ENCODE data around the gene VIL1.

The VIL1 gene

GRCh38 chr2:218465987-218466633, 47.2 kb downstream of the VIL1 start:
- Histone ChIP-seq H3K4me1 (ENCODE audit: control insufficient read depth, insufficient read depth, low read length) (no peaks in the 10 kb centered on the region), H3K27me3 (ENCODE audit: control insufficient read depth, insufficient read depth, low read length) (no peaks in the 10 kb centered on the region), H3K36me3 (ENCODE audit: control insufficient read depth, insufficient read depth, low read length) (peaks cover 7% of the 10 kb centered on the region), H3K9ac (ENCODE audit: low read depth, low read length) (no peak overlapping the region), H3K9me3 (ENCODE audit: control insufficient read depth, insufficient read depth, low read length) (no peaks in the 10 kb centered on the region), H3K4me3 (ENCODE audit: low read depth, low read length) (no peak overlapping the region)

DNA sequence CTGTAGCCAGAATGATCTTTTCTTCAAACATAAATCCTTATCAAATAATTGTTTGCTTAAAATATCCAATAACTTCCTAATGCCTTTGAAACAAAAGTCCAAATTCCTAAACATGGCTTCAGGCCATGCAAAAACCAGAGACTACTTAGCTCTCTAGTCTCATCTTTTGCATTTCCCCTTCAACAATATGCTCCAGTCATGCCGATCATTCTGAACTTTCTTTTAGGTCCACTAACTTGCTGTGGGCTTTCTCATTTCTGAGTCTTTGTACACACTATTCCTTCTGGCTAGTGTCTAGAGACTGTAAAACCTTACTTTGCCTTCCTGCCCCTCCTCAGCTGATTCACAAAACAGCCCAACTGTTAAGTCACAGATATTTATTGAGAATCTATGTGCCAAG, 51.5 kb downstream of the VIL1 start:
- Histone ChIP-seq H3K4me3 (ENCODE audit: low read depth, low read length) (no peak overlapping the region), H3K27me3 (ENCODE audit: control insufficient read depth, insufficient read depth, low read length) (no peaks in the 10 kb centered on the region), H3K9me3 (ENCODE audit: control insufficient read depth, insufficient read depth, low read length) (no peaks in the 10 kb centered on the region), H3K4me1 (ENCODE audit: control insufficient read depth, insufficient read depth, low read length) (no peaks in the 10 kb centered on the region), H3K36me3 (ENCODE audit: control insufficient read depth, insufficient read depth, low read length) (peaks cover 9% of the 10 kb centered on the region), H3K9ac (ENCODE audit: low read depth, low read length) (no peak overlapping the region)

GRCh38 chr2:218471036-218471435, 52.1 kb downstream of the VIL1 start:
- Histone ChIP-seq H3K36me3 (ENCODE audit: control insufficient read depth, insufficient read depth, low read length) (peaks cover 9% of the 10 kb centered on the region), H3K9me3 (ENCODE audit: control insufficient read depth, insufficient read depth, low read length) (no peaks in the 10 kb centered on the region), H3K9ac (ENCODE audit: low read depth, low read length) (no peak overlapping the region), H3K27me3 (ENCODE audit: control insufficient read depth, insufficient read depth, low read length) (no peaks in the 10 kb centered on the region), H3K4me3 (ENCODE audit: low read depth, low read length) (no peak overlapping the region), H3K4me1 (ENCODE audit: control insufficient read depth, insufficient read depth, low read length) (no peaks in the 10 kb centered on the region)

DNA sequence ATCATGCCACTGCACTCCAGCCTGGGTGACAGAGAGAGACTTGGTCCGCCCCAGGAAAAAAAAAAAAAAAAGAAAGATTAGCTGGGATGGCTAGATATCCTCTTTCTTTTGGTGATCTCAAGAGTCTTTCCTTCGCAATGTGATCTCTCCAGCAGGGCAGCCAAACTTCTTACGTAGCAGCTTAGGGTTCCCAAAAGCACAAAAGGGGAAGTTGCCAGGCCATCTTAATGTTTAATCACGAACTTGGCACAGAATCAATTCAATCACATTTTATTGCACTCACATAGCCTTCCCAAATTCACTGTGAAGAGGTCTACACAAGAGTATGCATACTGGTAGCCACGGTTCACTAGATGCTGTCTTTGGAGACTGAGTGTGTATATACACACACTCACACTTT, 53.1 kb downstream of the VIL1 start:
- Histone ChIP-seq H3K4me3 (ENCODE audit: low read depth, low read length) (no peak overlapping the region), H3K27me3 (ENCODE audit: control insufficient read depth, insufficient read depth, low read length) (no peaks in the 10 kb centered on the region), H3K9ac (ENCODE audit: low read depth, low read length) (no peak overlapping the region), H3K9me3 (ENCODE audit: control insufficient read depth, insufficient read depth, low read length) (no peaks in the 10 kb centered on the region), H3K4me1 (ENCODE audit: control insufficient read depth, insufficient read depth, low read length) (no peaks in the 10 kb centered on the region), H3K36me3 (ENCODE audit: control insufficient read depth, insufficient read depth, low read length) (peaks cover 12% of the 10 kb centered on the region)

DNA sequence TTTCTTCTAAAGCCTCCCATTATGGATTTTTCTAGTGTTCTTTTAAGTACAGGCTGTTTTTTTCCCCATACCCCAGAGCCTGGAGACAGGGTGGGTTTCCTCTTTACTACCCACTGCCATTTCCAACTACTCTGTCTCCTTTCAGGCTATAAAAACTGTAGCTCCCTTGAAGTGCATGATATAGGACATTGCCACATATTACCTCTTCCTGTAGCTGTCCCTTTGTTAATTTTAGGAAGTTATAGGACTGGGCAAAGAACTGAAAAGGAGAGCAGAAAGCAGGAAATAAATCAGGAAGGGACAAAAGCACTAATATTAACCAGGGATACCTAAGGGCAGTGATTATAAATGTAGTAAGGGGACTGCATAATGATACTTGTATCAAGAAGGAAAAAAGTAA, 54.1 kb downstream of the VIL1 start:
- no peaks in the 10 kb centered on the region for H3K9me3 ChIP-seq (ENCODE audit: control insufficient read depth, insufficient read depth, low read length)
- no peaks in the 10 kb centered on the region for H3K27me3 ChIP-seq (ENCODE audit: control insufficient read depth, insufficient read depth, low read length)
- no peaks in the 10 kb centered on the region for H3K4me1 ChIP-seq (ENCODE audit: control insufficient read depth, insufficient read depth, low read length)
- H3K9ac ChIP-seq (ENCODE audit: low read depth, low read length) = no peak overlapping the region
- peaks cover 12% of the 10 kb centered on the region for H3K36me3 ChIP-seq (ENCODE audit: control insufficient read depth, insufficient read depth, low read length)
- H3K4me3 ChIP-seq (ENCODE audit: low read depth, low read length) = no peak overlapping the region

DNA sequence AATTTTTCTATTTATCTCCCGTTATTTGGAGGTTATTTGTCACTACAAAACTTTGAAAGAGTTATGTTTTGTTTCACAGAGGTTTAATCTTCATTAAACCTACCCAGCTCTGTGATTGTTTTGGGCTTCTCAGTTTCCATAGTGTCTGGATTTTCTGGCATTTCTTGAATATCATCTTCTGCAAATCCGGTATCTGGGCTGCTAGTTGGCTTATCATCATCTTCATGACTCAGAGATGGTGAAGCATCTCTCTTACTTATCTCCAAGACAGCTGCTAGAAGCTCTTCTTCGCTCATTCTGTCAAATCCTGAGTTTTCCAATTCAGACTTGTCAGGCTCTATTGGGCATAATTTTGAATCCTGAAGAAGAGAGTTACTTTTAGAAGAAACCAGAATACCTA, 55.6 kb downstream of the VIL1 start:
- Histone ChIP-seq H3K9ac (ENCODE audit: low read depth, low read length) (no peak overlapping the region), H3K4me1 (ENCODE audit: control insufficient read depth, insufficient read depth, low read length) (no peaks in the 10 kb centered on the region), H3K4me3 (ENCODE audit: low read depth, low read length) (no peak overlapping the region), H3K36me3 (ENCODE audit: control insufficient read depth, insufficient read depth, low read length) (peaks cover 12% of the 10 kb centered on the region), H3K9me3 (ENCODE audit: control insufficient read depth, insufficient read depth, low read length) (no peaks in the 10 kb centered on the region), H3K27me3 (ENCODE audit: control insufficient read depth, insufficient read depth, low read length) (no peaks in the 10 kb centered on the region)

DNA sequence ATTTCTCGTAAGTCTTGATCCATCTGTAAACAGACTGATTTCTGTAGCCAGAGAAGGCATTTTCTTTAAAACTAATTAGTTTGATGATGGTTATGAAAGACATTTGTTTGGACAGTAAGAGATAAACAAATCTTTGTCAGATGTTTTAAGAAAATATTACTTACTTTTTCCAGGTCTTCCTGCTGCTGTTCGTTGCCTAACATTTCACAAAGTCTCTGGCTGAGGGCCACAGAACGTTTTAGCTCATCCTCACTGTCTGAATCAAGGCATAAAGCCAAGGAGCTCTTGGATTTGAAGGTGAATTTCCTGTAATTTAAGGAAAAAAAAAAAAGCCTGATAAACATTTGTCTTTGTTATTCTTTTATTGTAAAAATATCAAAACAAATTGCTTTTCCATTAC, 57.8 kb downstream of the VIL1 start:
- Histone ChIP-seq H3K9me3 (ENCODE audit: control insufficient read depth, insufficient read depth, low read length) (no peaks in the 10 kb centered on the region), H3K36me3 (ENCODE audit: control insufficient read depth, insufficient read depth, low read length) (peaks cover 8% of the 10 kb centered on the region), H3K4me1 (ENCODE audit: control insufficient read depth, insufficient read depth, low read length) (no peaks in the 10 kb centered on the region), H3K27me3 (ENCODE audit: control insufficient read depth, insufficient read depth, low read length) (no peaks in the 10 kb centered on the region), H3K4me3 (ENCODE audit: low read depth, low read length) (no peak overlapping the region), H3K9ac (ENCODE audit: low read depth, low read length) (no peak overlapping the region)

DNA sequence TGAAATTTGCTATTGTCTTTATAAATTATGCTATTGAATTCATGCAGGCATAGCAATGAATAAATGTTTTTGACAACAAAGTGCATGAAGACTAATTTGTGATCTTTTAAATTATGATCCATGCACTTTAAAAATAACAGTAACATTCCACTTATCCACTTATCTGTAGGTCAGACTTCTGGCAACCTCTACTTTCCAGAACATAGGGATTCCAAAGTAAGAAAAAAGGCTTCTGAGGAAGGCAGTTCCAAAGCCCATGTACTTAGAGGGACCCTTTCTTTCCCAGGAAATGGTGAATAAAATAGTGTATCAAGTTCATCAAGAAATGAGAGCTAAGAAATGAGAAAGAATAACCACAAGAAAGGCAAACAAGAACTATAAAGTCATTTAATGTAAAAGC, 58.3 kb downstream of the VIL1 start:
- Histone ChIP-seq H3K9ac (ENCODE audit: low read depth, low read length) (no peak overlapping the region), H3K27me3 (ENCODE audit: control insufficient read depth, insufficient read depth, low read length) (no peaks in the 10 kb centered on the region), H3K36me3 (ENCODE audit: control insufficient read depth, insufficient read depth, low read length) (peaks cover 12% of the 10 kb centered on the region), H3K4me3 (ENCODE audit: low read depth, low read length) (no peak overlapping the region), H3K9me3 (ENCODE audit: control insufficient read depth, insufficient read depth, low read length) (no peaks in the 10 kb centered on the region), H3K4me1 (ENCODE audit: control insufficient read depth, insufficient read depth, low read length) (no peaks in the 10 kb centered on the region)

DNA sequence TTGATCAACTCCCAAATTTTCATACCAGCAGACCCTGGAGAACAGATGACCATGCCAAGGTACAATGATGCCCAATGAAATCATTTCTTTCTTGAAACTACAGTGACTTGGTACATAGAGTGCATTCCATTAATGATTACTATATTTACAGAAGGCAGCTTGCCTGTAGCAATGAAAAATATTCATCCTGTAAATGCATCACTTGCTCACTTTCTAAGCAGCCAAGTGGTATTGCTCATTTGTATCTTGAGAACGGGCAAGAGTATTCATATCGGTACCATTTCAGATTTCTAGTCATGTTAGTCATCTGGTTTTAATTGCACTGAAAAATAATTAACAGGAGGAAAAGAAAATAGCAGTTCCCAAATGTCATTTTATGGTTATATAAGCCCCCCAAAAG, 59.6 kb downstream of the VIL1 start:
- peaks cover 12% of the 10 kb centered on the region for H3K36me3 ChIP-seq (ENCODE audit: control insufficient read depth, insufficient read depth, low read length)

GRCh38 chr2:218479595-218479994, 60.7 kb downstream of the VIL1 start:
- H3K4me3 ChIP-seq (ENCODE audit: low read depth, low read length) = no peak overlapping the region
- no peaks in the 10 kb centered on the region for H3K9me3 ChIP-seq (ENCODE audit: control insufficient read depth, insufficient read depth, low read length)
- H3K9ac ChIP-seq (ENCODE audit: low read depth, low read length) = no peak overlapping the region
- no peaks in the 10 kb centered on the region for H3K27me3 ChIP-seq (ENCODE audit: control insufficient read depth, insufficient read depth, low read length)
- no peaks in the 10 kb centered on the region for H3K4me1 ChIP-seq (ENCODE audit: control insufficient read depth, insufficient read depth, low read length)
- H3K36me3 ChIP-seq (ENCODE audit: control insufficient read depth, insufficient read depth, low read length) = peaks cover 7% of the 10 kb centered on the region

More for the DNA sequence above, 59.6 kb downstream of the VIL1 start:
- Histone ChIP-seq H3K9ac (ENCODE audit: low read depth, low read length) (no peak overlapping the region), H3K27me3 (ENCODE audit: control insufficient read depth, insufficient read depth, low read length) (no peaks in the 10 kb centered on the region), H3K9me3 (ENCODE audit: control insufficient read depth, insufficient read depth, low read length) (no peaks in the 10 kb centered on the region), H3K4me3 (ENCODE audit: low read depth, low read length) (no peak overlapping the region), H3K4me1 (ENCODE audit: control insufficient read depth, insufficient read depth, low read length) (no peaks in the 10 kb centered on the region)

DNA sequence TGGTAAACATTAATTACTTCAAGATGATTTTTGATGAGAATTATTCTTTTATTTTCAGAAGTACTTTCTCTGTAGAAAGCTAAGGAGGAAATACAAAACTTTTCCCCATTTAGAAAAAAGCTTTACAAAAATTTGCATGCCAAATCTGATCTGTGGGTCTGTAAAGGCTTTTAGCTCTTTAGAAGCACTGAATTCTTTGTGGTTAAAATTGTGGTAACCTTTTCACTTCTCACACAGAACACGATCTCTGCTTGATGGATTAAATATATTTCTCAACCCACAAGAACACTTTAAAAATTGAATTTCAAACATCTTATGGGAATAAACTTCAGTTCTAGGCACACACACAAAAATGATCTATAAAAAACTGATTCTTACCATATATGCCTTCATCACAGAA, 63.7 kb downstream of the VIL1 start:
- no peaks in the 10 kb centered on the region for H3K9me3 ChIP-seq (ENCODE audit: control insufficient read depth, insufficient read depth, low read length)
- H3K4me1 ChIP-seq (ENCODE audit: control insufficient read depth, insufficient read depth, low read length) = no peaks in the 10 kb centered on the region
- H3K27me3 ChIP-seq (ENCODE audit: control insufficient read depth, insufficient read depth, low read length) = no peaks in the 10 kb centered on the region
- H3K36me3 ChIP-seq (ENCODE audit: control insufficient read depth, insufficient read depth, low read length) = peaks cover 4% of the 10 kb centered on the region
- H3K9ac ChIP-seq (ENCODE audit: low read depth, low read length) = no peak overlapping the region
- H3K4me3 ChIP-seq (ENCODE audit: low read depth, low read length) = no peak overlapping the region

GRCh38 chr2:218485986-218486667, 67.2 kb downstream of the VIL1 start:
- Histone ChIP-seq H3K9me3 (ENCODE audit: control insufficient read depth, insufficient read depth, low read length) (no peaks in the 10 kb centered on the region), H3K36me3 (ENCODE audit: control insufficient read depth, insufficient read depth, low read length) (peaks cover 7% of the 10 kb centered on the region)

More at GRCh38 chr2:218485986-218486667, 67.2 kb downstream of the VIL1 start:
- no peak overlapping the region for H3K4me3 ChIP-seq (ENCODE audit: low read depth, low read length)
- H3K4me1 ChIP-seq (ENCODE audit: control insufficient read depth, insufficient read depth, low read length) = no peaks in the 10 kb centered on the region
- H3K9ac ChIP-seq (ENCODE audit: low read depth, low read length) = no peak overlapping the region
- no peaks in the 10 kb centered on the region for H3K27me3 ChIP-seq (ENCODE audit: control insufficient read depth, insufficient read depth, low read length)
